Activated gamma-delta T cell (primary cell): Measurements from ENCODE around the gene KRT3.

ENCODE experiments used
- DNase-seq: peaks from one replicate; lab custom pipeline; 2025; lab: John Stamatoyannopoulos, UW
- total RNA-seq, 2 donors: gene quantifications; one replicate each; lab custom pipeline; 2026; lab: John Stamatoyannopoulos, UW

The KRT3 gene
- total RNA-seq, result 0 reads per million in 2 donors

GRCh38 chr12:52795694-52796428 is at the start of gene KRT3:
Gene KRT3, minus strand, starts transcription at chr12:52796117. Its CDS starts 75 bp downstream, at chr12:52796042.
- DNase-seq, result no peak

GRCh38 chr12:52844386-52844785 is 48.5 kb upstream of the KRT3 start:
- no peak for DNase-seq

- no peak for DNase-seq
Observed at GRCh38 chr12:52839436-52840105, 43.7 kb upstream of the KRT3 start.

GRCh38 chr12:52838609-52839435 is 42.9 kb upstream of the KRT3 start:
- no peak for DNase-seq

- no peak for DNase-seq
Observed at GRCh38 chr12:52837781-52838608, 42.1 kb upstream of the KRT3 start.

GRCh38 chr12:52837413-52837741 is 41.5 kb upstream of the KRT3 start:
- no peak for DNase-seq

- no peak for DNase-seq
Observed at GRCh38 chr12:52836491-52837412, 40.8 kb upstream of the KRT3 start.

- no peak for DNase-seq
Observed at GRCh38 chr12:52836042-52836466, 40.1 kb upstream of the KRT3 start.

- DNase-seq, result no peak
Observed at GRCh38 chr12:52835271-52836041, 39.5 kb upstream of the KRT3 start.

- no peak for DNase-seq
Observed at GRCh38 chr12:52834727-52835001, 38.7 kb upstream of the KRT3 start.

GRCh38 chr12:52833922-52834726 is 38.2 kb upstream of the KRT3 start, which contains the start of gene KRT79:
Gene KRT79, minus strand, starts transcription at chr12:52834311. Its CDS starts 51 bp downstream, at chr12:52834260.
- no peak for DNase-seq

- no peak for DNase-seq
Observed at GRCh38 chr12:52832985-52833905, 37.3 kb upstream of the KRT3 start.

GRCh38 chr12:52832451-52832850 is 36.5 kb upstream of the KRT3 start:
- DNase-seq, result no peak

- DNase-seq, result no peak
Observed at GRCh38 chr12:52831251-52831650, 35.3 kb upstream of the KRT3 start.

- no peak for DNase-seq
Observed at GRCh38 chr12:52829986-52830770, 34.3 kb upstream of the KRT3 start.

- DNase-seq, result no peak
Observed at GRCh38 chr12:52828591-52829021, 32.7 kb upstream of the KRT3 start.

- no peak for DNase-seq
Observed at GRCh38 chr12:52828156-52828555, 32.2 kb upstream of the KRT3 start.
